ENCODE results near the gene DUSP22.

DNA sequence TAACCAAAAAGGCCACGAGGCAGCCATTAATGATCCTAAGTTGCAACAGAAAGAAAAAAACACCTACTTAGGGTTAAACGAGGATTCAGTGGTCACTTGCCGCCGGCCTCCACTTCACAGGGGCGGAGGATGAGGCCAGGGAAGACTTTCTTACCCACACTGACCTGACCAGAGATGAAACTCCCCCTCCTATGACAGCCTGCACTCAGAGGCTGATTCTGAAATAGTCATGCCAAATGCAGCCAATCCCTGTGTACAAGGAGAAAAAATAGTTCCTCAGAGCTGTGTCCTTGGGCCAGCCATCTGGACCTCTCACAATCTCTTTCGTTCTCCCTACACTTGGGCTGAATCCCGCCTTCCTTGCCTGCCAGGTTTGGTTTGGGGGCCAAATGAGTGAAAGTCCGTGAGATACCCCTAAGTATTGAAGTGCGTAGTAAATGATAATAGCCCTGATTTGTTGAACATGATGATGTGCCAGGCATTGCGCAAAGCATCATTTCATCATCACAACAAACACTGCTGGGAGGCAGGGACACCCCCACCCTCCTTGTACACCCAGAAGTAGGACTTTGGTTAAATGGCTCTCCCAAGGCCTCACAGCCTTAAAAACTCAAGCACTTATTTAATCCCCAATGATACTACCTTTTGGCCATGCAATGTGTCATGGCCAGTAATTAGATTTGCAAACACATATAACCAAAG, 96.1 kb downstream of the DUSP22 start:
- TF ChIP-seq ARNTL (CRISPR knock-in tag; IDR thresholded peaks at IDR 0.05; ENCODE audit: borderline replicate concordance, low read depth) (no peak), RARB (CRISPR knock-in tag; IDR thresholded peaks at IDR 0.05) (no peak)
